A673 (cell line): ENCODE measurements around the gene DAP3. TPM values are rescaled to one million over a fixed set of nuclear protein-coding genes. Genes with fewer than 3 reads are reported as not detected.

Experiments
- BruUV-seq: library from RNA; stranded (reverse); fragments of 400-500 nt; replicated peaks from 2 replicates; lab custom pipeline; 2021; lab: Mats Ljungman, UMichigan
- CTCF ChIA-PET: fragments of 300-600 bp; sonication (Branson Sonifier 250); formaldehyde crosslinking; loops from one replicate; lab custom pipeline; 2022; ENCODE audit warnings: antibody characterized with exemption; lab: Charles Lee
- POLR2A ChIA-PET: fragments of 300-600 bp; sonication (Branson Sonifier 250); formaldehyde crosslinking; loops from one replicate; lab custom pipeline; 2022; ENCODE audit warnings: antibody characterized with exemption; ENCODE audit not compliant: low non-redundant PET; lab: Charles Lee
- DNase-seq: peaks from one replicate; pipeline ENCODE4 v3.0.0-alpha.2; 2015; ENCODE audit warnings: low spot score
- H3K27ac ChIP-seq: fragments of 200-600 bp; sonication (generic); 2 replicates; pipeline ENCODE4 v1.5.1; 2016; ENCODE audit warnings: mixed run types, low read depth, mild to moderate bottlenecking, mixed read lengths, antibody characterized with exemption, low read length; ENCODE audit not compliant: poor library complexity, severe bottlenecking
- H3K27me3 ChIP-seq: fragments of 200-600 bp; sonication (generic); replicated peaks from 2 replicates; pipeline ENCODE4 v1.6.1; 2017; ENCODE audit warnings: mixed run types, low read depth, mild to moderate bottlenecking, mixed read lengths, antibody characterized with exemption, low read length; ENCODE audit not compliant: insufficient read depth, poor library complexity
- H3K36me3 ChIP-seq: fragments of 200-600 bp; sonication (generic); 2 replicates; pipeline ENCODE4 v1.6.1; 2016; ENCODE audit warnings: mixed run types, mild to moderate bottlenecking, mixed read lengths, antibody characterized with exemption, low read length; ENCODE audit not compliant: insufficient read depth, poor library complexity, severe bottlenecking
- H3K4me1 ChIP-seq: fragments of 200-600 bp; sonication (generic); 2 replicates; pipeline ENCODE4 v1.6.1; 2017; ENCODE audit warnings: mixed run types, mild to moderate bottlenecking, mixed read lengths, antibody characterized with exemption, low read length; ENCODE audit not compliant: insufficient read depth, poor library complexity, severe bottlenecking
- H3K4me3 ChIP-seq: fragments of 200-600 bp; sonication (generic); 2 replicates; pipeline ENCODE4 v1.5.1; 2016; ENCODE audit warnings: low read depth, mixed run types, mild to moderate bottlenecking, mixed read lengths, low read length; ENCODE audit not compliant: poor library complexity, severe bottlenecking
- H3K9me3 ChIP-seq: fragments of 200-600 bp; sonication (generic); 2 replicates; pipeline ENCODE4 v1.6.1; 2016; ENCODE audit warnings: mixed run types, low read depth, mild to moderate bottlenecking, mixed read lengths, antibody characterized with exemption, low read length; ENCODE audit not compliant: poor library complexity, severe bottlenecking
- EZH2 ChIP-seq: fragments of 200-600 bp; sonication (generic); IDR thresholded peaks from 2 replicates; pipeline ENCODE4 v1.6.1; 2017; ENCODE audit warnings: borderline replicate concordance, low read depth, mild to moderate bottlenecking, mixed read lengths, antibody characterized with exemption, low read length; ENCODE audit not compliant: poor library complexity, severe bottlenecking
- intact Hi-C: fragments of 100-400 bp; cut with micrococcal nuclease; formaldehyde crosslinking; loops from one replicate; pipeline ENCODE4 v1.10.0; 2022; ENCODE audit not compliant: unreplicated experiment
- total RNA-seq: library from RNA; stranded (reverse); gene quantifications from 2 replicates; pipeline ENCODE4 v1.2.3, GENCODE V29; 2021
- TF ChIP-seq, protein P1 (sequence below): fragments of 300-800, 200-600 bp; sonication (generic); conservative IDR thresholded peaks from 2 replicates; pipeline ENCODE4 v1.5.1; 2017; ENCODE audit warnings: low read depth, mild to moderate bottlenecking, antibody characterized with exemption, low read length, moderate library complexity, mixed read lengths

The DAP3 gene
- total RNA-seq, 1 experiment from 2014 or later: 205 TPM

DNA sequence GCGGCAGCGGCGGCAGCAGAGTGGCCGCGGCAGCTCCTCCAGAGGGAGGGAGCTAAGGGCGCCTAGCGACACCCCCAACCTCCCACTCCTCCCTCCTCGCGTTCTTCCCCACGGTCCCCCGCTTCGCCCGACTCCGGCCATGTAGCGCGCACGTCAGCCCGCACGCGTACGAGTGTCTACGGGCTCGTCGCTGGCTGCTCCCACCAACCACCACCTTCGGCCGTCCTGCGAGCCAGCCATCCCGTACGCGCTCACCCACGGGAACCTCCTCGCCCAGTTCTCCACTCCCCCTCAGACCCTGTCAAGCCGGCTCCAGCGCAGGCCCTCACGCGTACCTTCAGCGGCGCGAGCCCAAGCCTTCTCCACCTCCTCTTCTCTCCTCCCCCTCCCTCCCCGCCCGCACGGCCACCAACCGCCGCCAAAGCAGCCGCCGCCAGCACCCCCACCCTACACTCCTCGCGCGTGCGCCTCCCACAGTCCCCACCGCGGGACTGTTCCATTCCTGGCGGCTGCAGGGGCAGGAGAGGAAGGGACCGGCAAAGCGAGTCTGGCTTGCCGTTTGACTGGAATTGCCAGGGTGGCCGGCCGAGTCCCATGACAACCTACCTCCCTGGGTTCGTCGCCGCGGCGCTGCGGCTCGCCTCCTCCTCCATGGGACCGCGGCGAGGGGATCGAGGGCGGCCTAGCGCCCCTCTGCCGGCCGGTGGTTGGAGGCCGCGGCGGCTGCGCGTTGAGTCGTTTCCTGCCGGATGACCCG, 389 bp upstream of the DAP3 start, which contains the start of gene YY1AP1:
Gene YY1AP1, minus strand, starts transcription at position 451 of the 757 bp plus-strand sequence. CDS start 8,338 bp downstream, outside the sequence.
- ChIA-PET CTCF (no interaction called here), POLR2A (interaction anchor here (0.5 to 0.6 kb wide), 2 partner anchors 217 to 585 kb away, joined by 3 read pairs; no protein-coding TSS in a partner anchor)
- Histone ChIP-seq H3K36me3 (peaks cover 32% of the 10 kb centered on the region), H3K27ac (peak within 1 kb of the TSS; percentile 100), H3K4me3 (peak within 1 kb of the TSS; percentile 91), H3K4me1 (peaks cover 5% of the 10 kb centered on the region), H3K27me3 (no peaks in the 10 kb centered on the region), H3K9me3 (peaks cover 14% of the 10 kb centered on the region)
- intact Hi-C loops: no loop called here
- no TSS peak for BruUV-seq
- TF ChIP-seq EZH2: no peak
- TF ChIP-seq, protein P1, sequence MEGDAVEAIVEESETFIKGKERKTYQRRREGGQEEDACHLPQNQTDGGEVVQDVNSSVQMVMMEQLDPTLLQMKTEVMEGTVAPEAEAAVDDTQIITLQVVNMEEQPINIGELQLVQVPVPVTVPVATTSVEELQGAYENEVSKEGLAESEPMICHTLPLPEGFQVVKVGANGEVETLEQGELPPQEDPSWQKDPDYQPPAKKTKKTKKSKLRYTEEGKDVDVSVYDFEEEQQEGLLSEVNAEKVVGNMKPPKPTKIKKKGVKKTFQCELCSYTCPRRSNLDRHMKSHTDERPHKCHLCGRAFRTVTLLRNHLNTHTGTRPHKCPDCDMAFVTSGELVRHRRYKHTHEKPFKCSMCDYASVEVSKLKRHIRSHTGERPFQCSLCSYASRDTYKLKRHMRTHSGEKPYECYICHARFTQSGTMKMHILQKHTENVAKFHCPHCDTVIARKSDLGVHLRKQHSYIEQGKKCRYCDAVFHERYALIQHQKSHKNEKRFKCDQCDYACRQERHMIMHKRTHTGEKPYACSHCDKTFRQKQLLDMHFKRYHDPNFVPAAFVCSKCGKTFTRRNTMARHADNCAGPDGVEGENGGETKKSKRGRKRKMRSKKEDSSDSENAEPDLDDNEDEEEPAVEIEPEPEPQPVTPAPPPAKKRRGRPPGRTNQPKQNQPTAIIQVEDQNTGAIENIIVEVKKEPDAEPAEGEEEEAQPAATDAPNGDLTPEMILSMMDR: no peak
- DNase-seq: peak; percentile 95

DNA sequence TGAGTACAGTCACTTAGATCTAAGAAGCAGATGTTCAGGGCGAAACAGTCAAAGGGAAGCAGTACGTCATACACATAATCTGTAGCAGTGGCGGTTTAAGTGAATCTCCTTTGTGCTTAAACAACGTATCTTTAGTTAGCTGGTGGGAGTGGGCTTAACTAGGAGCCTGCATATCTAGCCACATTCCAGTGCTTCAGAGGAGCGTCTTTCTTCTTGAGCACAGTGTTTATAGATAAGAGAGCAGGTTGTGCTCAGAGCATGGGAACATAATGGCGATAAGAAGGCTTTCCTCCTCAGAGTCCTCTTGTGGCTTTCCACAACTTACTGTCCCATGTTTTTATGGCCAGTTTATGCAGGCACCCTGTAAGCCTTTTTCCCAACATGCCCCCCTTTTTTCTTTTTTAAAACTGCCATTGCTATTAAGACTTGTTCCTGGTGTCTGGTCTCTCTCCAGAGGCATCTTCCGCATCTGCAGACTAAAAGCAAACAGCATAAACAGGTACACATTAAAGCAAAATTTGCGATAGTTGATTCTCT, 3.2 kb downstream of the DAP3 start:
- intact Hi-C loops: no loop called here
- no TSS peak for BruUV-seq
- DNase-seq: no peak
- H3K9me3 ChIP-seq: peaks cover 14% of the 10 kb centered on the region
- H3K4me1 ChIP-seq: peaks cover 5% of the 10 kb centered on the region
- TF ChIP-seq, protein P1: no peak
- TF ChIP-seq EZH2: no peak
- H3K4me3 ChIP-seq: no peak overlapping the region
- CTCF ChIA-PET: no interaction called here
- H3K36me3 ChIP-seq: peaks cover 32% of the 10 kb centered on the region
- POLR2A ChIA-PET: no interaction called here
- H3K27ac ChIP-seq: no peak overlapping the region
- no peaks in the 10 kb centered on the region for H3K27me3 ChIP-seq

DNA sequence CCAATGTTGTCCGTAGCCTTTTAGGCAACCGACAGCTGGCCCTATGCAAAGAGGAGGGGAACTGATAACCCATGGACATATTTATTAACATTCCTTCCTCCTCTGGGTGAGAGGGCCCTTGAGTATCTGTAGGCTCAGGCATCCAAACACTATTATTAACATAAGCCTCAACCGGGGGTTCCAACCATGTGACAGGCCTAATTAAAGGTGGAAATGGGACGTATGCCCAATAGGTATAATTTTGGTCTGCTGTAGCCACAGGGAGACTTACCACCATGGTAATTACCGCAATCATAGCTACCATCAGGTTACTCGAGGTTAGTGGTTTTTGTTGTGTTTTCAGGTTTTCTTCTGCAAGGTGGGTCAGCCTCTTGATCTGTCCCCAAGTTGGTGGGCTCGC, 5.3 kb downstream of the DAP3 start:
- H3K9me3 ChIP-seq: peaks cover 14% of the 10 kb centered on the region
- no peak overlapping the region for H3K27ac ChIP-seq
- TF ChIP-seq EZH2: no peak
- TF ChIP-seq, protein P1: no peak
- H3K4me1 ChIP-seq: peaks cover 5% of the 10 kb centered on the region
- no peak for DNase-seq
- H3K27me3 ChIP-seq: no peaks in the 10 kb centered on the region
- no TSS peak for BruUV-seq
- no peak overlapping the region for H3K4me3 ChIP-seq
- POLR2A ChIA-PET: no interaction called here
- intact Hi-C loops: no loop called here
- peaks cover 32% of the 10 kb centered on the region for H3K36me3 ChIP-seq
- CTCF ChIA-PET: no interaction called here
